Ovary (tissue), 9 donors: ENCODE data around the gene GLTPD2. TPM values are rescaled to one million over a fixed set of nuclear protein-coding genes. Genes with fewer than 3 reads are reported as not detected.
"Not testable (repeated sequence)": the region's sequence is repeated elsewhere in the genome, so short reads cannot be mapped to it uniquely, and the experiment has no call there.

Experiments
- DNase-seq, 5 donors: peaks; one replicate each; pipeline ENCODE4 v3.0.0-alpha.2; 2019 to 2020
- H3K27ac ChIP-seq, 2 donors: fragments of 200-600 bp; one replicate each; pipeline versions ENCODE4 v1.5.1 to v1.8.0; 2019 to 2022
- H3K27me3 ChIP-seq: fragments of 200-600 bp; one replicate; pipeline ENCODE4 v1.8.0; 2022
- H3K36me3 ChIP-seq: fragments of 200-600 bp; sonication (generic); one replicate; pipeline ENCODE4 v1.5.1; 2019
- H3K4me1 ChIP-seq: one replicate; pipeline ENCODE4 v1.8.1; 2013; ENCODE audit warnings: mild to moderate bottlenecking, moderate library complexity; ENCODE audit not compliant: insufficient read depth
- H3K4me3 ChIP-seq: fragments of 200-600 bp; sonication (generic); one replicate; pipeline ENCODE4 v1.5.1; 2017
- H3K9me3 ChIP-seq, 2 donors: fragments of 200-600 bp in 1 of 2; sonication (generic) in 1 of 2; one replicate each; pipeline versions ENCODE4 v1.5.1 to v1.8.1; 2013 to 2019; ENCODE audit warnings: mild to moderate bottlenecking in 1 of 2, moderate library complexity in 1 of 2
- CTCF ChIP-seq, 3 donors: fragments of 450-650 bp in 2 of 3; fragments of 200-600 bp in 1 of 3; IDR thresholded peaks; one replicate each; pipeline versions ENCODE4 v1.5.1 to v1.8.0; 2016 to 2022; ENCODE audit warnings: antibody characterized with exemption in 3 of 3, mild to moderate bottlenecking in 1 of 3
- EP300 ChIP-seq: sonication (generic); formaldehyde crosslinking; IDR thresholded peaks from one replicate; pipeline ENCODE4 v1.6.1; 2017; ENCODE audit warnings: antibody characterized with exemption
- POLR2A ChIP-seq: fragments of 450-650 bp; IDR thresholded peaks from one replicate; pipeline ENCODE4 v1.6.1; 2017; ENCODE audit warnings: antibody characterized with exemption, mild to moderate bottlenecking, moderate library complexity
- WGBS, 3 donors: extraction: QIAGEN DNeasy Blood & Tissue Kit in 1 of 3; methylation state at CpG; one replicate each; pipeline versions ENCODE4 v1.1.5 to v1.1.7; 2013 to 2017; 5-methylcytosine and 5-hydroxymethylcytosine counted together
- intact Hi-C, 4 donors: fragments of 100-400 bp; cut with DNase I; formaldehyde crosslinking; loops; one replicate each; pipeline versions ENCODE4 v1.11.0 to v1.15.1; 2022 to 2023
- polyA plus RNA-seq, 2 donors: library from polyadenylated mRNA; stranded (reverse); fragments of 200-250 nt in 1 of 2; fragments of 350-450 nt in 1 of 2; fragmentation: Illumina TruSeq in 1 of 2; extraction: RNeasy Lipid Tissue Mini Kit (QIAGEN cat#74804) in 1 of 2; gene quantifications; one replicate each; pipeline ENCODE4 v1.2.3, GENCODE V29; 2013 to 2014
- total RNA-seq, 7 donors: library from RNA; depleted of rRNA in 2 of 7; stranded (reverse); fragments of >200 nt in 2 of 7; fragmentation: NEBNext Ultra II Directional in 3 of 7; extraction: Animal tissue kit (Norgen Biotek cat#: 25700) in 3 of 7; gene quantifications; one replicate each; pipeline versions ENCODE4 v1.1.0 to v1.2.4, GENCODE V29; 2016 to 2023
- donor health status: DM: no; HTN: no; CAD: no; lungs with moderate emphysema.
- donor health status: DM: no; HTN: no; CAD: no.
- donor health status: Bipolar disorder and iron deficiency.
- donor health status: DM: yes; HTN: yes; CAD: no.
- donor health status: DM: no; HTN: no; CAD: no.
- donor health status: DM: yes; HTN: yes; CAD: no.

Gene GLTPD2
- total and polyA plus RNA-seq, 9 donors: not detected

DNA sequence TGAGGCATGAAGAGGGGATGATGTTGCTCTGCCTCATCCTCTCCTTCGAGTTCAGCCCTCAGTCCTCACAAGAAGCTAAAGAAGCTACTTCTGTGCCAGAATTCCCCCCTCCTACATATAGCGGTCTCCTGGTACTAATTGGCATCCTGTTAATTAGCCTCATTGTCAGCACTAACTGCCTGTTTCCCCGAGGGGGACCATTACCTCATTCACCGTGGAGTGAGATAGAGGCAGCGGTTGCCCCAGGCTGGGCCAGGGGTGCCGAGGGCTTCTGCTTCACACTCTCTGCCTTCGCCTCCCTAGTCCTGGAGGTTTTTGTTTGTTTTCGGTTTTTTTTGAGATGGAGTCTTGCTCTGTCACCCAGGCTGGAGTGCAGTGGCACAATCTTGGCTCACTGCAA lies 38.6 kb downstream of the GLTPD2 start:
- Histone ChIP-seq H3K4me3 (no peak overlapping the region), H3K27ac (no peak overlapping the region), H3K27me3 (no peaks in the 10 kb centered on the region), H3K4me1 (no peaks in the 10 kb centered on the region), H3K36me3 (no peaks in the 10 kb centered on the region), H3K9me3 (no peaks in the 10 kb centered on the region)
- WGBS, 3 donors: 65 to 71% (median 68%) methylated on average over 8 of the region's 8 CpGs
- DNase-seq: no peak
- TF ChIP-seq POLR2A: no peak
- TF ChIP-seq CTCF (IDR thresholded peaks at IDR 0.05): no peak
- TF ChIP-seq EP300: no peak
- intact Hi-C loops: no loop called here

- H3K27me3 ChIP-seq, intact Hi-C loops, H3K4me1 ChIP-seq, H3K36me3 ChIP-seq, DNase-seq, H3K9me3 ChIP-seq: not testable (repeated sequence)
- H3K27ac ChIP-seq: peak overlapping the region; percentile 96
- peak overlapping the region; percentile 81 for H3K4me3 ChIP-seq
- 0% methylated on average over 11 to 15 of the region's 17 CpGs for WGBS, 3 donors
Observed at GRCh38 chr17:4832829-4833177, 44.0 kb downstream of the GLTPD2 start.

DNA sequence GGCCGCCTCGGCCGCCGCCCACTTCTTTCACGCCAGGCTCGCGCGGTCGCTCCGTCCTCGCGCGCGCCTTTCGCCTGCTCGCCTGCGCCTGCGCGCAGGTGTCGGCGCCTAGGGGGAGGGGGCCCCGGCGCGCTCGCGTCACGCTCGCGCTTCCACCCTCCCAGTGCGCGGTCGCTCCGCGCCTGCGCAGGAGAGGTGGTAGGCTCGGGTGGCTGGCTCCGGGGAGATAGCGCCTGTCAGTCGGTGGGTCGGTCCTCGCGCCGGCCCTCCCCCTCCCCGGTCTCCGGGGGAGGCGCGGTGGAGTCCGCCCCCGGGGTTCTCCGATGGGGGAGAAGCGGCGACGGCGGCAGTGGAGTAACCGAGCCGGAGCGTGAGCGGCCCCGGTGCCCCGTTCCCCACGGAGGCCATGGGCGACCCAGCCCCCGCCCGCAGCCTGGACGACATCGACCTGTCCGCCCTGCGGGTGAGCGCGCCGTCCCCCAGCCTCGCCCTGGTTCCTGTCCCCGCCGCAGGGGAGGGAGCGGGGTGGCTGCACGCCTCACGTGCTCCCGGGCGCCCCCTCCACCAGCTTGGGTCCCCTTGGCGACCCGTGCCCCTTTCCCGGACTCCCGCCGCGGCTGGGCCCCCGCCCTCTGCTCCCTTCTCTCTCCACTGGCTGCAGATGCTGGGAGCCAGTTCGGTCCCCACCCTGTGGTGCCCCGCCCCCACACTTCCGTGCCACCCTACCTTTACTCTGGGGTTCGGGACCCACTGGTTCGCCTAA lies 44.6 kb downstream of the GLTPD2 start, which contains the start of gene MINK1:
MINK1 (plus strand) TSS at position 163 of the 763 bp plus-strand sequence; CDS start at position 407, 244 bp downstream.
- TF ChIP-seq POLR2A (peak; percentile 82), CTCF (IDR thresholded peaks at IDR 0.05) (no peak)
- H3K27ac ChIP-seq: peak within 1 kb of the TSS; percentile 96
- 0 to 1% (median 0%) methylated on average over 62 to 91 of the region's 91 CpGs for WGBS, 3 donors
- H3K4me1 ChIP-seq: peaks cover 13% of the 10 kb centered on the region
- peak within 1 kb of the TSS; percentile 81 for H3K4me3 ChIP-seq
- H3K36me3 ChIP-seq: no peaks in the 10 kb centered on the region
- H3K9me3 ChIP-seq: no peaks in the 10 kb centered on the region
- no peaks in the 10 kb centered on the region for H3K27me3 ChIP-seq
- intact Hi-C loops: no loop called here
- DNase-seq: peak; percentile 90 to 94 (median 91)

DNA sequence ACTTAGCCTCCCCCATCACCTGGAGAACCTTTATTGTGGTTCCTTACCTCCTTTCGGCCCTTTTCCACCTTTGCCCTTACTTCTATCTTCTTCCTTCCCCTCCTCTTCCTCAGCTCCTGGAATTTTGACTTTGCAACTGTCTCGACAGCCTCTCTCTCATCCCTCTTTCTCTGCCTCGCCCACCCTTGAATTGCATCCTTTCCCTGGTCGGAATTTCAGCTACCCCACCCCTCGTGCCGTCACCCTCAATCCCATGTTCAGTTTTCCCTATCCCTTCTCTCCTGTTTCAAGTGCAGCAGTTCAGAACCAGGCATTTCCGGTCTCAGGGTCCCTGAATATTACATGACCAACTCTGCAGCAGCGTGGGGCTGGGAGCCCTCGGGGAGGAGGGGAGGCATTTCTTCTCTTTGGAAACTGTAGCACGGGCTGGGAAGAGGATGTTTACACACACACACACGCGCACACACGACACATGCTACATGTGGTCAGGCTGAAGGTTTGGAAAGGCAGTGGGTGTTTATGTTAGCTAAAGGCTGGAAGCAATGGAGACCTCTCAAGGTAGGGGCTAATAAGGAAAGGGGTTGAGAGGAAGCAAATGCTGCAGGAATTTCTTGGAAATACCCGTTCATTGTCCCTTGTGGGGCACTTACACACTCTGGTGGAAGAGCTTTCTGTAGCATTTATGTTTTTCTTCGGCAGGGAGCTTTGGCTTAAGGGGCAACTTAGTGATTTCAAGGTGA lies 45.3 kb downstream of the GLTPD2 start:
- H3K4me3 ChIP-seq: peak overlapping the region; percentile 81
- H3K27ac ChIP-seq: peak overlapping the region; percentile 96
- intact Hi-C loops: no loop called here
- no peaks in the 10 kb centered on the region for H3K36me3 ChIP-seq
- no peaks in the 10 kb centered on the region for H3K9me3 ChIP-seq
- WGBS, 3 donors: 1 to 2% (median 1%) methylated on average over 15 of the region's 15 CpGs
- peaks cover 16% of the 10 kb centered on the region for H3K4me1 ChIP-seq
- peak; percentile 38 to 55 (median 45) for DNase-seq
- TF ChIP-seq POLR2A (no peak), EP300 (no peak), CTCF (IDR thresholded peaks at IDR 0.05) (no peak)
- no peaks in the 10 kb centered on the region for H3K27me3 ChIP-seq

DNA sequence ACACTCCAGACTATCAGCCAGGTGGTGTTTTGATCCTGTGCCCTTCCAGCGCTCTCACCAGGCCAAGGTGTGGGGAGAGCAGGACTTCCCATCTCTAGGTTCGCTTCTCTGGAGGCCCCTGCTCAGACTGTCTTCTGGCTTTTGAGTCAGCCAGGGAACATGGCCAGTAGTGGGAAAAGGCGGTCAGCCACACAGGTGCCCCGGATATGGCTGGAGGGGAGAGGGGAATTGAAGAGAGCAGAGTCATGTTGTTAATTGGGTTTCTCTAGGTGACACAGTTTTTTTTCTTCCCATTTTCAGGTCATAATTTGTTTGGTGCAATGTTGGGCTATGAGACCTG lies 45.9 kb downstream of the GLTPD2 start:
- intact Hi-C loops: no loop called here
- WGBS, 3 donors: 37 to 55% (median 37%) methylated on average over 4 of the region's 4 CpGs
- no peaks in the 10 kb centered on the region for H3K27me3 ChIP-seq
- H3K4me3 ChIP-seq: peak overlapping the region; percentile 81
- H3K4me1 ChIP-seq: peaks cover 19% of the 10 kb centered on the region
- DNase-seq: no peak
- H3K36me3 ChIP-seq: no peaks in the 10 kb centered on the region
- TF ChIP-seq EP300: no peak
- no peak for TF ChIP-seq CTCF (IDR thresholded peaks at IDR 0.05)
- no peak for TF ChIP-seq POLR2A
- no peaks in the 10 kb centered on the region for H3K9me3 ChIP-seq
- peak overlapping the region in 1 of 2 donors; percentile 96 for H3K27ac ChIP-seq
